AG04450 (cell line): ENCODE measurements around the gene CLCF1. TPM values are rescaled to one million over a fixed set of nuclear protein-coding genes. Genes with fewer than 3 reads are reported as not detected.

Experiments
- CTCF ChIA-PET: fragments of 300-600, 350-600 bp; formaldehyde crosslinking; extraction: SDS; loops from one replicate; lab custom pipeline; 2022; ENCODE audit warnings: antibody characterized with exemption, inconsistent platforms; lab: Charles Lee
- POLR2A ChIA-PET: fragments of 350-600 bp; formaldehyde crosslinking; extraction: SDS; loops from one replicate; lab custom pipeline; 2021; ENCODE audit warnings: antibody characterized with exemption, inconsistent platforms; lab: Yijun Ruan, JAX
- DNase-seq: peaks from one replicate; pipeline ENCODE4 v3.0.0-alpha.2; 2011; ENCODE audit warnings: low read depth, low spot score
- H3K27ac ChIP-seq: one replicate; pipeline ENCODE4 v1.5.1; 2012; ENCODE audit warnings: low read depth, low read length, control low read depth
- H3K27me3 ChIP-seq: one replicate; pipeline ENCODE4 v1.6.0; 2012; ENCODE audit warnings: low read length; ENCODE audit not compliant: control insufficient read depth, insufficient read depth
- H3K4me3 ChIP-seq: 2 replicates; pipeline ENCODE4 v1.5.1; 2011; ENCODE audit warnings: mild to moderate bottlenecking, low read depth, low read length, control low read depth
- H3K9me3 ChIP-seq: 2 replicates; pipeline ENCODE4 v1.5.1; 2012; ENCODE audit warnings: low read length; ENCODE audit not compliant: control insufficient read depth, insufficient read depth
- polyA plus RNA-seq: library from polyadenylated mRNA; depleted of rRNA; stranded (reverse); fragments of >200 nt; gene quantifications from 2 replicates; pipeline ENCODE4 v1.2.3, GENCODE V29; 2011
- TF ChIP-seq, protein P1 (sequence below): IDR thresholded peaks from 2 replicates; pipeline ENCODE4 v1.5.1; 2011; ENCODE audit warnings: low read depth, low read length, control low read depth, inconsistent platforms

Gene CLCF1
- polyA plus RNA-seq, 1 experiment: 11.4 TPM

DNA sequence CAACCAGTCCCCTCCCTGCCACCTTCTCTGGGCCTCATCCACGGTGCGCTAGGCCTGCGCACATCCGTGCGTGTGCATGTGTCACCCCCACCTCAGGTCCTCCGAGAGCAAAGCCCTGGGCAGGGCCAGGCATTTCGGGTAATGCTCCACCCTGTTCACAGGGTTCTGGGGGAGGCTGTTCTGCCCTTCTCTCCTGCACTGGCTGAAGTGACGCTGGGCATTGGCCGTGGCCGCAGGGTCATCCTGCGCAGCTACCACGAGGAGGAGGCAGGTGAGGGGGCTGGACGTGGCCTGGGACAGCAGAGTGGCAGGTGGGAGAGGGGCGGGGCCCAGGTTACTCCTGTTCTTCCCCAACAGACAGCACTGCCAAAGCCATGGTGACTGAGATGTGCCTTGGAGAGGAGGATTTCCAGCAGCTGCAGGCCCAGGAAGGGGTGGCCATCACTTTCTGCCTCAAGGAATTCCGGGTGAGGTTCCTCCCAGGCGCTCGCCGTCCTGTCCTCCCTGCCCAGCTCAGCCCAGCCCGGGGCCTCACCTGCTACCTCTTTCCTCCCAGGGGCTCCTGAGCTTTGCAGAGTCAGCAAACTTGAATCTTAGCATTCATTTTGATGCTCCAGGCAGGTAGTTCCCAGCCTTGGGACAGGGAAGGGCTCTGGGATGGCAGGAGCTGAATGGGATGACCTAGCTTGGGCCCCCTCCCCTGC lies 22.3 kb upstream of the CLCF1 start:
- no peak for DNase-seq
- H3K4me3 ChIP-seq: no peak overlapping the region
- POLR2A ChIA-PET: no interaction called here
- CTCF ChIA-PET: no interaction called here
- H3K27me3 ChIP-seq: no peaks in the 10 kb centered on the region
- H3K27ac ChIP-seq: no peak overlapping the region
- H3K9me3 ChIP-seq: no peaks in the 10 kb centered on the region
- TF ChIP-seq, protein P1, sequence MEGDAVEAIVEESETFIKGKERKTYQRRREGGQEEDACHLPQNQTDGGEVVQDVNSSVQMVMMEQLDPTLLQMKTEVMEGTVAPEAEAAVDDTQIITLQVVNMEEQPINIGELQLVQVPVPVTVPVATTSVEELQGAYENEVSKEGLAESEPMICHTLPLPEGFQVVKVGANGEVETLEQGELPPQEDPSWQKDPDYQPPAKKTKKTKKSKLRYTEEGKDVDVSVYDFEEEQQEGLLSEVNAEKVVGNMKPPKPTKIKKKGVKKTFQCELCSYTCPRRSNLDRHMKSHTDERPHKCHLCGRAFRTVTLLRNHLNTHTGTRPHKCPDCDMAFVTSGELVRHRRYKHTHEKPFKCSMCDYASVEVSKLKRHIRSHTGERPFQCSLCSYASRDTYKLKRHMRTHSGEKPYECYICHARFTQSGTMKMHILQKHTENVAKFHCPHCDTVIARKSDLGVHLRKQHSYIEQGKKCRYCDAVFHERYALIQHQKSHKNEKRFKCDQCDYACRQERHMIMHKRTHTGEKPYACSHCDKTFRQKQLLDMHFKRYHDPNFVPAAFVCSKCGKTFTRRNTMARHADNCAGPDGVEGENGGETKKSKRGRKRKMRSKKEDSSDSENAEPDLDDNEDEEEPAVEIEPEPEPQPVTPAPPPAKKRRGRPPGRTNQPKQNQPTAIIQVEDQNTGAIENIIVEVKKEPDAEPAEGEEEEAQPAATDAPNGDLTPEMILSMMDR: no peak

DNA sequence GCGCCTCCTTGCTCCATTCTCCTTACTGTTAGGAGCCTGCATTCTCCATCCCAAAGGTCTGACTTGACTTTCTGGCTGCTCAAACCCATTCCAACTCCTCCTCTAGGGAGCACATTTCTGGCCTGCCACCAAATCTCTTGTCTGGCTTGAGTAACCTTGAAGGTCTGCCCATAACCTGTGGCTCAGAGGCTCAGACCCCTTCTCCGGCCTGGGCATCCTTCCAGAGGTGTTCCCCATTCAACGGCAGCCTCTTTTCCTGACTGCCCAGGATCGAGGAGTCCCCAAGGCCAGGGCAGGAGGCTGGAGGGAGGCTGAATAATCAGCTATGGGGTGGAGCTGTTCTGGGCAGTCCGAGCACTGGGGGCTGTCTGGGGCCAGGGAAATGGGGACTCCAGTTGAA lies 20.6 kb upstream of the CLCF1 start:
- Histone ChIP-seq H3K27ac (no peak overlapping the region), H3K27me3 (no peaks in the 10 kb centered on the region), H3K9me3 (no peaks in the 10 kb centered on the region), H3K4me3 (no peak overlapping the region)
- ChIA-PET CTCF (no interaction called here), POLR2A (interaction anchor here (0.8 to 1.1 kb wide), 3 partner anchors 11 to 95 kb away, joined by 3 to 4 read pairs (median 3); no protein-coding TSS in a partner anchor)
- TF ChIP-seq, protein P1: no peak
- DNase-seq: no peak

DNA sequence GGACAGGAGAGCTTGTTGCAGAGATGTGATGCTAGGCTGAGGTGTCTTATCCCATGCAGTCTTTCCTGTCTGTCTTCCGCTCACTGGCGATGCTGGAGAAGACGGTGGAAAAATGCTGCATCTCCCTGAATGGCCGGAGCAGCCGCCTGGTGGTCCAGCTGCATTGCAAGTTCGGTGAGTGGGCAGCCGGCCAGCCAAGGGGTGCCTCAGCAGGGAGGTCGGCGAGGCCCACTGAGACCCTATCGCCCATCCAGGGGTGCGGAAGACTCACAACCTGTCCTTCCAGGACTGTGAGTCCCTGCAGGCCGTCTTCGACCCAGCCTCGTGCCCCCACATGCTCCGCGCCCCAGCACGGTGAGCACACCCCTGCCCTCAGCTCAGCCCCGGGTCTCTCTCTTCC lies 20.0 kb upstream of the CLCF1 start:
- ChIA-PET CTCF (interaction anchor here (0.9 kb wide), 1 partner anchor 37 kb away, joined by 3 read pairs; no protein-coding TSS in a partner anchor), POLR2A (interaction anchor here (1.1 kb wide), 1 partner anchor 95 kb away, joined by 3 read pairs; no protein-coding TSS in a partner anchor)
- no peaks in the 10 kb centered on the region for H3K27me3 ChIP-seq
- TF ChIP-seq, protein P1: no peak
- no peaks in the 10 kb centered on the region for H3K9me3 ChIP-seq
- no peak for DNase-seq
- no peak overlapping the region for H3K27ac ChIP-seq
- H3K4me3 ChIP-seq: no peak overlapping the region

DNA sequence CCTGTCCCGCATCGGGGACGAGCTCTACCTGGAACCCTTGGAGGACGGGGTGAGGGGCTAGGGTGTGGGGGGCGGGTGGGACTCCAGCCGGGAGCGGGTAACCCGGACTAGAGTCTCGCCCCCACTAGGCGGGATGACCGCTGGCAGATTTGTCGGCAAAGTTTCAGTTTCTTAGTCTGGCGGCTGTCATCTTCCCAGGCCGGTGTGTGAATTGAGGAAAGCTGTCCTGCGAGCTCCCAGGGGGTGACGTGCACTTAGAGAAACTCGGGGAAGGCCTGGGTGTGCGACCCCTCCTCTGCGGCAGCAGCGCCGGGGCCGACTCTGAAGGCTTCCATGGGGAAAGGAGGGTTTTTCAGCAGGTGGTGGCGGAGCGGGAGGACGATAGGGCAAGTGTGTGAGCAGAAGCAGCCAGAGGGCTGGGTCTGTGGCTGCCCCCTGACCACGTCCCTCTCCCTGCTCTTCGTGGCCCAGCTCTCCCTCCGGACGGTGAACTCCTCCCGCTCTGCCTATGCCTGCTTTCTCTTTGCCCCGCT lies 18.9 kb upstream of the CLCF1 start:
- no peaks in the 10 kb centered on the region for H3K27me3 ChIP-seq
- H3K27ac ChIP-seq: no peak overlapping the region
- H3K9me3 ChIP-seq: no peaks in the 10 kb centered on the region
- ChIA-PET POLR2A (interaction anchor here (0.6 to 2.0 kb wide), 10 partner anchors 9 to 50 kb away, joined by 3 to 30 read pairs (median 4); partner anchors contain the start of genes CLCF1, POLD4 and PPP1CA), CTCF (interaction anchor here (1.3 to 24.1 kb wide), 3 partner anchors 9 to 46 kb away, joined by 4 to 716 read pairs (median 22); partner anchors contain the start of genes POLD4 and PPP1CA)
- peak overlapping the region; percentile 92 for H3K4me3 ChIP-seq
- TF ChIP-seq, protein P1: no peak
- DNase-seq: no peak
